GM10266 (cell line): ENCODE measurements around the gene ASCC2.
"Not testable (repeated sequence)": the region's sequence is repeated elsewhere in the genome, so short reads cannot be mapped to it uniquely, and the experiment has no call there.

ENCODE experiments used
- DNase-seq: peaks from one replicate; pipeline ENCODE4 v3.0.0; 2012; ENCODE audit errors: extremely low spot score
- CTCF ChIP-seq: IDR thresholded peaks from 2 replicates; pipeline ENCODE4 v1.5.1; 2012; ENCODE audit warnings: mild to moderate bottlenecking, low read depth; ENCODE audit not compliant: control insufficient read depth, insufficient read depth; ENCODE audit errors: missing control alignments

ASCC2 gene

GRCh38 chr22:29756341-29756740, 81.7 kb downstream of the ASCC2 start:
- no peak for TF ChIP-seq CTCF
- DNase-seq, result no peak

- no peak for DNase-seq
- no peak for TF ChIP-seq CTCF
Observed at GRCh38 chr22:29755889-29756288, 82.2 kb downstream of the ASCC2 start.

- DNase-seq, result not testable (repeated sequence)
Observed at GRCh38 chr22:29754658-29755395, 83.2 kb downstream of the ASCC2 start.

- DNase-seq, result no peak
- no peak for TF ChIP-seq CTCF
Observed at GRCh38 chr22:29753808-29754657, 84.0 kb downstream of the ASCC2 start.

- no peak for TF ChIP-seq CTCF
- DNase-seq, result no peak
Observed at GRCh38 chr22:29751669-29752068, 86.4 kb downstream of the ASCC2 start.

GRCh38 chr22:29750559-29751538, 87.2 kb downstream of the ASCC2 start:
- TF ChIP-seq CTCF, result no peak
- no peak for DNase-seq

GRCh38 chr22:29750029-29750428, 88.0 kb downstream of the ASCC2 start:
- DNase-seq, result no peak

More at GRCh38 chr22:29750029-29750428, 88.0 kb downstream of the ASCC2 start:
- no peak for TF ChIP-seq CTCF
